ENCODE measurements around the gene RNF31.
"Not testable (repeated sequence)": the region's sequence is repeated elsewhere in the genome, so short reads cannot be mapped to it uniquely, and the experiment has no call there.

Gene RNF31

GRCh38 chr14:24202538-24202937 lies 55.2 kb downstream of the RNF31 start:
- not testable (repeated sequence) for DNase-seq (ENCODE audit: low spot score)

- not testable (repeated sequence) for DNase-seq (ENCODE audit: low spot score)
These were observed 56.1 kb downstream of the RNF31 start for GRCh38 chr14:24203249-24203886.

DNA sequence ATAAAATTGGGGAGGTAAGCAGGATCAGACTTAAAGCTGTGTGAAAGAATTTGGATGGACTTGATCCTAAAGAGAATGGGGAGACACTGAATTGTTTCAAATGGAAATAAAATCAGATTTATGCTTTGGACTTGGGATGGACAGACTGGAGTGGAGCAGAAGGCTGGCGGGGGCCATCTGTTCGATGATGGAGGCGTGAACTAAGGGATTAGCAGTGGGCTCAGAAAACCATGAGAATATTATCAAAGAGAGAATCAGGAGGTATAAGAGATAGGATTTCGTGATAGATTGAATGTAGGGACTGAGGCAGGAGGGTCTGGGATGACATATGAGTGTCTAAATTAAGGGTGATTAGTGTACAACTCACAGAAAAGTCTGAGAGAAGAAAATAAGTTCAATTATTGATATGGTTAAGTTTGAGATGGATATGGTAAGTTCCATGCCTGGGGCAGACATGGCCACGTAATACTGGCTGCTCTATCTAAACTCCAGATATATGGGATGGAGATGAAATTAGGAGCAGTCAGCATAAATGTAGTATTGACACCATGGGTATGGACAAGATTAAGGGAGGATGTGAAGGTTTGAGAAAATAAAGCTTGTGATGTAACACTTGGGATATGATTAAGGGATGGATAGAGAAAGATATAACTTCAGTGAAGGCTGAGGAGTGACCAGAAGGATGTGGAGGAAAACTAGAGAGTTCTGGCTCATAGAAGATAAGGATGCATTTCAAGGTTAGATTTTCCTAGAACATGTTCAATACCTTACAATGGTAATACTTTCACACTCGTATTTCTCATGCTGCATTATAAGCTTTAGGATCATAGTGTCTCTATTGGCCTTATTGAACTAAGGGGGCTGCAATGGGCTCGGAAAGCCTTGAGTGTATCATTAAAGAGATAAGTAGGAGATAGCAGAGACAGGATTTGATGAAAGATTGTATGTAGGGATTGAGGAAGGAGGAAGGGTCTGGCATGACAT lies 57.2 kb downstream of the RNF31 start:
- DNase-seq (ENCODE audit: low spot score), result no peak

- DNase-seq (ENCODE audit: low spot score), result no peak
These were observed 59.2 kb downstream of the RNF31 start for GRCh38 chr14:24206260-24207103.

DNA sequence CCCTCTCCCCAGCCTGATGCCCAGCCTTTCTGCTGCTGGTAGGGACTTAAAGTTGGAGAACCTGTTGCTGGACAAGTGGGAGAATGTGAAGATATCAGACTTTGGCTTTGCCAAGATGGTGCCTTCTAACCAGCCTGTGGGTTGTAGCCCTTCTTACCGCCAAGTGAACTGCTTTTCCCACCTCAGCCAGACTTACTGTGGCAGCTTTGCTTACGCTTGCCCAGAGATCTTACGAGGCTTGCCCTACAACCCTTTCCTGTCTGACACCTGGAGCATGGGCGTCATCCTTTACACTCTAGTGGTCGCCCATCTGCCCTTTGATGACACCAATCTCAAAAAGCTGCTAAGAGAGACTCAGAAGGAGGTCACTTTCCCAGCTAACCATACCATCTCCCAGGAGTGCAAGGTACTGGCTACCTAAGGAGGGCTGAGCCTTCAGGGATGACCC lies 59.8 kb downstream of the RNF31 start:
- DNase-seq (ENCODE audit: low spot score), result no peak

DNA sequence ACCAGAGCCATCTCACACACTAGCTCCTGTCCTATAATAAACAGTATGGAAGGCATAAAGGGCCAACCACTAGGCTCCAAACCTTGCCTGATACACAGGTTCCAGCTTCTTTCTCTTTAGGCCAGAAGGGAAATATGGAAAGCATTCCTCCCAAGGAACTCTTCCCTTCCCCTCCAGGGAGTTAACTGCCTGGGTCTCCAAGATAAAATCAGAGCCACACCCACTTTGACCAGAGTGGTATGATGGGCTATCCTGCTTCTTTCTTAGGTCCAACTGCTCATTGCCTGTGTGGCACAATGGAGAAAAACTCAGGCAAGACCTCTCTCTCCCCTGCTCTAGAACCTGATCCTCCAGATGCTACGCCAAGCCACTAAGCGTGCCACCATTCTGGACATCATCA lies 60.3 kb downstream of the RNF31 start:
- DNase-seq (ENCODE audit: low spot score), result no peak
